HG02943 (cell line): ENCODE measurements around the gene ODAPH.
"Not testable (repeated sequence)": the region's sequence is repeated elsewhere in the genome, so short reads cannot be mapped to it uniquely, and the experiment has no call there.

Experiments used
- ATAC-seq: cut with Tn5 transposase; IDR thresholded peaks from one replicate; pipeline ENCODE4 v1.9.1; 2021; ENCODE audit warnings: mild to moderate bottlenecking, low read depth, moderate library complexity; ENCODE audit not compliant: unreplicated experiment

The ODAPH gene, protein sequence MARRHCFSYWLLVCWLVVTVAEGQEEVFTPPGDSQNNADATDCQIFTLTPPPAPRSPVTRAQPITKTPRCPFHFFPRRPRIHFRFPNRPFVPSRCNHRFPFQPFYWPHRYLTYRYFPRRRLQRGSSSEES

DNA sequence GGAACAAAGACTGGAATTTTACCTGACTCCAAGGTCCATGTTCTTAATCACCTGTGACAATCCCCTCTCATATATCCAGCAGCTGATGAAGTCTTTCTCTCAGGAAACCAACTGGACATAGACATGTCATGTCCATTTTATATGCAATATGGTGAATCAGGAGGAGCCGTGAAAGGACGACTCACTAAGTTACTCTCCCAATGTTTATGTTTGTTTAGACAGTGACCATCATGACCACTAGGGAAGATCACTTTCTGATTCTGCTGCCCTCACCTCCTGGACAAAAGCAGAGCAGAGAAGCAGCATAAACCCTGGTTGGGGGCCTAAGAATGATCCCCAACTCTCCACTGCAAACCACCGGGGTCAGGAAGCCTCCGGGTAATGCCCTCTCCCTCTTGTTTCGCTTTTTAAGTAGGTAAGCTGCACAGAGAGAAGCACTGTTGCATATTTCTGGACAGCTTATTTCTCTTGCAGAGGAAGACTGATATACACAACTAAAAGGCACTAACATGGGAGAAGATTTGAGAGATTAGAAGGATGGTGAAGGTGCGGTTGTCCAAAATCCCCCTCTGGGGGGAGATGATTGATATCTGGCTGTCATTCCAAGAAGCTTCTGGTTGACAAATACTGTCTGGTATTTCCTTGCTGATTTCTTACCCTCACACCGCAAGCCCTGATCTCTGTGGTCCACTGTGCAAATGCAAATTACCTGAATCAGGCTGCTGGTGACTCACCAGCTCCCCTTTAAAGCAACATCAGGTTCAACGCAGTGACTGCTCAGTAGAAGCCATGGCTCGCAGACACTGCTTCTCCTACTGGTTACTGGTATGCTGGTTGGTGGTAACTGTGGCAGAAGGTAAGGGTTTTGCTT is at the start of gene ODAPH:
ODAPH (plus strand) TSS at position 773 of the 871 bp plus-strand sequence; CDS start at position 790, 17 bp downstream.
- peak; percentile 83 for ATAC-seq

DNA sequence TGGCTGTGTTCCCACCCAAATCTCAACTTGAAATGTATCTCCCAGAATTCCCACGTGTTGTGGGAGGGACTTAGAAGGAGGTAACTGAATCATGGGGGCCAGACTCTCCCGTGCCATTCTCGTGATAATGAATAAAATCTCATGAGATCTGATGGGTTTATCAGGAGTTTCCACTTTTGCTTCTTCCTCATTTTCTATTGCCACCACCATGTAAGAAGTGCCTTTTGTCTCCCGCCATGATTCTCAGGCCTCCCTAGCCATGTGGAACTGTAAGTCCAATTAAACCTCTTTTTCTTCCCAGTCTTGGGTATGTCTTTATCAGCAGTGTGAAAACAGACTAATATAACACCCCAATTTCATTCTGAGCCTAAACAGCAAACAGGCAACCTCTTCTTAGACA is 46.3 kb upstream of the ODAPH start:
- ATAC-seq: not testable (repeated sequence)

DNA sequence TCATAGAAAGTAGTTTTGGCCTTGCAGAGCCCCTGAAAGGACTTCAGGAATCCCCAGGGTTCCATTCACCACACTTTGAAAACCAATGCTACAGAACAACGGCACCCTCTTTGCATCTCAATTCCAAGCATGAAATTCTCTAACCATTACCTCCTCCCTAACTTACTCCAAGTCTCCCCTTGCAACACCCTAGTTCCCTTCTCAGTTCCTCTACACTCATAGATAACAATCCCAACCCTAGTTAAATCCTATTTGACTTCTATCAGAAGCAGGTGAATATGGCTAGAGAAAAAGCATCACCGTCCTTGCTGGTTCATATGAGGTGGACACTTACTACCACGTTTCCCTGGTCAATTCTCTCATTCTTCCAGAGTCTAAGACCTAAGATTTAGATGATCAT is 44.0 kb upstream of the ODAPH start:
- ATAC-seq: no peak

DNA sequence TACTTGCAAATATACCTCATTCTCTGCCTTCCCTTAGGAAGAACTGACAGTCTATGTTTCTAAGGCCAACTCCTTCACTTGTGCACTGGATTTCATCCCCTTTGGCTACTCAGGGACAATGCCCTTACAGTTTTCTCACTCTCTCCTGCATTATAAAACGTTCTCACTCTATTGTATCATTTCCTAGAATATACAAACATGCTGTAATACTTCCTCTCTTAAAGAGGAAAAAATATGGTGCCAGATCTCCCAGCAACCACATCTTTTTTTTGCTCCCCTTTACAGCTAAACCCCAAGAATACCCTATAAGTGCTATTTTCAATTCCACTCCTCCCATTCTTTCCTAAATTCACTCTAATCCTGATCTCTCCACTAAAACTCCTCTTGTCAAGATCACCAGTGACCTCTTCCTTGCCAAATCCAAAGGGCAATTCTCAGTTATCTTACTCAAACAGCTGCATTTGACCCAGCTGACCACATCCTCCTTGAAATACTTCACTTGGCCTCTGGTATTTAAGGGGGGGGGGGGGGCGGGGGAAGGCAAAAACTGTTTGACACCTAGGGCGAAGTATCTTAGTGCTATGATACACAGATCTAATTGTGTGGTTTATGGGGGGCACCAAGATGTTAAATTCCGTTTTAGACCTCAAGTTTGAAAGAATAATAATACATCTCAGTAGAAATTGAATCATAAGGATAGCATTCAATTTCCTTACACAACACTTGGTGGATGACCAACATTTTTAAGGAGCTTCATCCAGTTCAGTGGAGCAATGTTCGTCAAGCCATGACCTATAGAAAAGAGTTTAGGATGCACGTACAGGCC is 43.3 kb upstream of the ODAPH start:
- no peak for ATAC-seq

DNA sequence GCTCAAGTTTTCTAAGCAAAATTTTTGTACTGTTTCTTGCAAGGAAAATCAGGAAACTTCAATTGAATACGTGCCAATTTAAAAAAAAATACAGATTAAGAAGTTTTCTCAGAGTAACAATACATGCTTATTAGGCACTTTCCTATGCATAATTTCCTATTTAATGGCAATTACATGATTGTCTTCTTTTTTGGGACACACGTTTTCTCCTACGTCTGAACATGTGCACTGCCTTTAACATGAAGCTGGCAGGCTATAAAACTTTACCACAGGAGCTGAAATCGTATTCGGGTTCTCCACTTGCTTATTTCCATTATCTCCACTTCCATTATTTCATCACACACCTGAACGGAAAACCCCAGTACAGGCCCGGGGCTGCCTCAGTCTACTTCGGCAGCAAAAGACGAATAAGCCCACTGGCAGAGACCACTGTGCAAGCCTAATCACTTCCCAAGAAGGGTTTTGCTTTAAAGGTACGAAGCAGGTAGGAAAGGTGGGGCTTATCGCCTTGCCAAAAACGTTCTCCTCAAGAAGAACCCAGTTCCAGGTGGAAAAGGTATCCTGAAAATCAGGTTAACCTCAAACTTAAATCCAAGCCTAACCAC is 42.2 kb upstream of the ODAPH start:
- ATAC-seq: no peak

DNA sequence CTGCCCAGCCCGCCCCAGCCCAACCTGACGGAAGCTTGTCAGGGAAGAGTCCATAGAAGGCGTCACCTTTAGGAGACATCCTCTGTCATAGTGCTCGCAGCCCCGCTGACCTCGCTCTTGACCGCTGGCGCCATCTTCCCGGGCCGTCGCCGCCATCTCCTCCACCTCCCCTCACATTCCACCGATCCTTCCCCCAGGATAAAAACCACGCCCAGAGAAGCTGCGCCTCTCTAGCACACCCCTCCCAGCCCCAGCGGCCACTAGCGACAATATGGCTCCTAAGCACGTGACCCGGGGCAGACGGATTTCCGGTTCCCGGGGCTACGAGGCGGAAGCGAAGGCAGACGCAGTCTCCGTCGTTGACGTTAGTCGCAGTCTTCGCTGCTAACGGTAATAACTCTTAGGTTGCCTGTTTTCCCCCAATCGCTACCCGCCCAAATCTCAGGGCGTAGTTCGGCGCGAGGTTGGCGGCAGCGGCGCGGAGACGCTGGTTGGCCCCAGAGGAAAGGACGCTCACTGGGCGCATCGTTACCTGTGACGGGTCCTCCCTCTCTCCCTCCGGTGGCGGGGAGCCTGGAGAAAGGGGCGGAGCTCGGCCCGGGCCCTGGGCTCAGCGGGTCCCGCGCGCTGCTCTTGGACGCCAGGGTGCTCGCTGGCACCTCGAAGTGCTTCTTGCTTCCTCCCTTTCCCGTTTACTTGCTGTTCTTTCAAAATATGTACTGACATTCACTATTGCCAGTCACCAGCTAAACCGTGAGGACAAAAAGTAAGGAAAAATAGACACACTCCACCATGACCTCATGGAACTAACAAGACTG is 41.5 kb upstream of the ODAPH start, which contains the start of the genes RCHY1 and THAP6:
RCHY1 (minus strand) TSS at position 273 of the 818 bp plus-strand sequence; CDS start at position 156, 117 bp downstream.
THAP6 (plus strand) TSS at position 343 of the 818 bp plus-strand sequence. CDS start 980 bp downstream, outside the sequence.
- ATAC-seq: peak; percentile 93

DNA sequence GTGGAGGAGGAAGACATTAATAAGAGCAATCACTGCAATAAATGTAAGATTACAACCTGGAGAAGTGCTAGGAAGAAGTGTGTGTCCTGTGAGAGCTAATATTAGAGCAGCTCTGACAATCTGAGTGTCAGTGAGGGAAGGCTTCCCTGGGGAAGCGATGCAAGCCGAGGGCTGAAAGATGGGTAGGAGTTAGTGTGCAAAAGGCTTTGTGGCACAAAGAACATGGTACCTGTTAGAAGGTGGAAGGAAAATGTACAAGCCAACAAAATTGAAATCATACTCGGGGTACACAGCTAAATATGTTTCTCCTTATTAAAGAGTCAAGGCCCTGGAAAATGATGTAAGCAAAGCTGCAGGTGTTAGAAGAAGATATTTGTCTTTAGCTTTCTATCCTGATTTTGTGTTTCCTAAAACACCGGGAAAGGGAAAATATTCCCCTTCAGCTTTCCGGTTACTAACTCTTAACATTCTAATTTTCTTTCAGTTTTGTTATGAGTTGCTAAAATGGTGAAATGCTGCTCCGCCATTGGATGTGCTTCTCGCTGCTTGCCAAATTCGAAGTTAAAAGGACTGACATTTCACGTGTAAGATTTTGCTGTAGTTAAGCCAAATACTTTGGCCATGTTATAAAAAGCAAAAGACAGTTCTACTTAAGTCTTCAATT is 40.8 kb upstream of the ODAPH start:
- peak; percentile 4 for ATAC-seq

DNA sequence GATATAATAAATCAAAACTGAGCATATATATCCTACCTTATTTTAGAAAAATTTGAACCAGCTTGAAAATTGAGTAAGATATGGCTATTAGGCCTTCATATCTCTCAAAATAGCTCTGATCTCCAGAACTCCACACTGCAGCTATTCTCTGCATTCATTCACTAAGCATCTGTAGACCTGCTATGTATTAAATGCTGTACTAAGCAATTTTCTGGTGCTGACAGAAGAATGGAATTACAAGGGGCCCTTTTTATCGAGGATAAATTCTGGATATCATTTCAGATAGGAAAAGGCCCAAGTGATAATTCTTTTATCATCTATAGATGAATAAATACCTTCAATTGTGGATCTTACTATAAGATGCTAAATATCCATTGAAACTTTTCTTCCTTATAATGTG is 39.7 kb upstream of the ODAPH start:
- no peak for ATAC-seq

DNA sequence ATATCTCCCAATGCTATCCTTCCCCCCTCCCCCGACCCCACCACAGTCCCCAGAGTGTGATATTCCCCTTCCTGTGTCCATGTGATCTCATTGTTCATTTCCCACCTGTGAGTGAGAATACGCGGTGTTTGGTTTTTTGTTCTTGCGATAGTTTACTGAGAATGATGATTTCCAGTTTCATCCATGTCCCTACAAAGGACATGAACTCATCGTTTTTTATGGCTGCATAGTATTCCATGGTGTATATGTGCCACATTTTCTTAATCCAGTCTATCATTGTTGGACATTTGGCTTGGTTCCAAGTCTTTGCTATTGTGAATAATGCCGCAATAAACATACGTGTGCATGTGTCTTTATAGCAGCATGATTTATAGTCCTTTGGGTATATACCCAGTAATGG is 36.4 kb upstream of the ODAPH start:
- ATAC-seq: not testable (repeated sequence)

DNA sequence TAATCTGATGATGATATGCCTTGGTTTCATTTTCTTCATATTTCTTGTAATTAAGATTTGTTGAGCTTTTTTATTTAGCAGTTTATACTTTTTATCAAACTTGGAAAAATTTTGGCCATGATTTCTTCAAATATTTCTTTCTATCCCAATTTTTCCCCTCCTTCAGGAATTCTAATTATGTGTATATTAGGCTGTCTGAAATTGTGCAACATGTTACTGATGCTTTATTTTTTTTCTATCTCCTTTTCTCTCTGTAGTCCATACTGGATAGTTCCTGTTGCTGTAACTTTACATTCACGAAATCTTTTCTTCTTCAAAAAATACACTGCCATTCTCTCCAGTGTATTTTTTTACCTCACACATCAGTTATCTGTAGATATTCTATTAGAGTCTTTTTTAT is 30.8 kb upstream of the ODAPH start:
- no peak for ATAC-seq

DNA sequence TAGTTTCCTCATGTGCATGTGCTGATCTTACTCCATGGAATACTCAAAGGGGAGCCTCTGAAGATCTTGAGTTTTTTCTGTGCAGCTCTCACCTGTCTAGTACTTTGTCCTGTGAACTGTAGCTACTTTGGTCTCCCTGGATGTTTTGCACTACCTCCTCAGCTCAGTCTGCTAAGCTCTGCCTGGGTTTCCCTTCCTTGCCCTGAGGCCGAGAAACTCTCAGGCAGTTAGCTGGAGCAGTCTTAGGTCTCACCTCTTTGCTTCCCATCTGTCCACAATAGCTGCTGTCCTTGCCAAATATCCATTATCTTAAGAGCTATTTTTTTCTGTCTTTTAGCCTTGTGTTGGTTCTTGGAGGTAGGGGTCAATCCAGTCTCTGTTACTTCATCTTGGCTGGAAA is 30.0 kb upstream of the ODAPH start:
- no peak for ATAC-seq

DNA sequence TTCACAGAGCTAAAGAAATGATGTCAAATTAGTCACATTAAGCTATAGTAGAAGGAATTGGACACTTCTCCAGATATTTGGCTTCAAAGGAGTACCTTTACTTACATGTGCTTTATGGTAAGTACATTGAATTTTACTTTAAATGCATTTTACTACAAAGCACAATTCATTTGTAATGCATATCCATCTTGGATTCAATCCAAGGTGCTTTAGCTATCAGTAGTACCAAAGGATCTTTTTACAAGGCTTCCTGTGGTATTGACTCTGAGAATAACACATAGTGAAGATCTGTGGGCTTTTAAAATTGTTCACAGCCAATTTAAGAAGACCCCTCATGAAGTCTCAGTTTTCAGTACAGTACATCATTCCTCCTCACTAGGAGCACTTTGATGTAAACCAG is 28.4 kb upstream of the ODAPH start:
- no peak for ATAC-seq

DNA sequence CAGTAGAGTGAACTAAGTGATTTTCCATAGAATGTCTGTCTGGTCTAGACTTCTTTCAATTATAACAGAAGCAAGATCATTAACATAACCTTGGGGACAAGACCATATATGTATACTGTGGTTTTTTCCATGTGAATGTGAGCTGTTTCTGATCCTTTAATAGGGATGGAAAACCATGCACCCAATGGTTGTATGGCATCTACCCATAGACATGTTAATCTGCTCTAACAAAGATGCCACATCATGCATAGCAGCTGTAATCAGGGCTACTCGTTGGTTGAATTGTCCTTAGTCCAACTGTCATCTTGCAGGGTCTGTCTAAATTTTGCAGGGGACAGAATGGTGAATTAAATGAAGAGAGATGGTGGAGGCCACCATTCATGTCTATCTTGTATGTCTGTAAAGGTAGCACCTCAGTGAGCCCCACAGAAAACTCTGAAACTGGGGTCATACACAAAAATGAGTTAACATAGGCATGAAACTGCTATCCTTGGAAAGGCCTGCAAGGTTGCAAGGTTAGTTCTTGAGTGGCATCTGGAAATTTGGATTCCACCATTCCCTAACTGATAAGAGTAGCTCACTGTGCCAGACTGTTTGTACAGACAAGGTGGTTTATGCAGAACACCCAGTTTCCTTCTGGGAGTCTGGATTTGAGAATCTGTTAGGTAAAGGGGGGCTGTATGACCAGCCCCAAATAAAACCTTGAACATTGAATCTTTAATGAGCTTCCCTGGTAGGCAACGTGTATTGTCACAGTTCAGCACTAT is 25.1 kb upstream of the ODAPH start:
- no peak for ATAC-seq

DNA sequence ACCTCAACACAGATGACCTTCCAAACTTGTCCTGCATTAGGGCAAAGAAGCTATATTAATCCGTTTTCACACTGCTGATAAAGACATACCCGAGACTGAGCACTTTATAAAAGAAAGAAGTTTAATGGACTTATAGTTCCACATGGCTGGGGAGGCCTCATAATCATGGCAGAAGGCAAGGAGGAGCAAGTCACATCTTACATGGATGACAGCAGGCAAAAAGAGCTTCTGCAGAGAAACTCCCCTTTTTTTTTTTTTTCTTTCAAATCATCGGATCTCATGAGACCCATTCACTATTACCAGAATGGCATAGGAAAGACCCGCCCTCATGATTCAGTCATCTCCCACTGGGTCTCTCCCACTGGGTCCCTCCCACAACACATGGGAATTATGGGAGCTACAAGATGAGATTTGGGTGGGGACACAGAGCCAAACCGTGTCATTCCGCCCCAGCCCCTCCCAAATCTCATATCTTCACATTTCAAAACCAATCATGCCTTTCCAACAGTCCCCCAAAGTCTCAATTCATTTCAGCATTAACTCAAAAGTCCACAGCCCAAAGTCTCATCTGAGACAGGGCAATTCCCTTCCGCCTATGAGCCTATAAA is 24.2 kb upstream of the ODAPH start:
- ATAC-seq: not testable (repeated sequence)

DNA sequence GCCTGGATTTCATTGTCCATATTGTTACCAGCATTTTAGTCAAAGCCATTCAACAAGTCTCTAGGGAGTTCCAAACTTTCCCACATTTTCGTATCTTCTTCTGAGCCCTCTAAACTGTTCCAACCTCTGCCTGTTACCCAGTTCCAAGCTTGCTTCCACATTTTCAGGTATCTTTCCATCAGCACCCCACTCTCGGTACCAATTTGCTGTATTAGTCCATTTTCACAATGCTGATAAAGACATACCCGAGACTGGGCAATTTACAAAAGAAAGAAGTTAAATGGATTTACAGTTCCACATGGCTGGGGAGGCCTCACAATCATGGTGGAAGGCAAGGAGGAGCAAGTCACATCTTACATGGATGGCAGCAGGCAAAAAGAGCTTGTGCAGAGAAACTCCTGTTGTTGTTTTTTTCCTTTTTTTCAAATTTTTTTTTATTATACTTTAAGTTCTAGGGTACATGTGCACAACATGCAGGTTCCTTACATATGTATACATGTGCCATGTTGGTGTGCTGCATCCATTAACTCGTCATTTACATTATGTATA is 22.5 kb upstream of the ODAPH start:
- not testable (repeated sequence) for ATAC-seq

DNA sequence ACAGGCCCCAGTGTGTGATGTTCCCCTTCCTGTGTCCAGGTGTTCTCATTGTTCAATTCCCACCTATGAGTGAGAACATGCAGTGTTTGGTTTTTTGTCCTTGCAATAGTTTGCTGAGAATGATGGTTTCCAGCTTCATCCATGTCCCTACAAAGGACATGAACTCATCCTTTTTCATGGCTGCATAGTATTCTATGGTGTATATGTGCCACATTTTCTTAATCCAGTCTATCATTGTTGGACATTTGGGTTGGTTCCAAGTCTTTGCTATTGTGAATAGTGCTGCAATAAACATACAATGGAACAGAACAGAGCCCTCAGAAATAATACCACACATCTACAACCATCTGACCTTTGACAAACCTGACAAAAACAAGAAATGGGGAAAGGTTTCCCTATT is 21.9 kb upstream of the ODAPH start:
- not testable (repeated sequence) for ATAC-seq

DNA sequence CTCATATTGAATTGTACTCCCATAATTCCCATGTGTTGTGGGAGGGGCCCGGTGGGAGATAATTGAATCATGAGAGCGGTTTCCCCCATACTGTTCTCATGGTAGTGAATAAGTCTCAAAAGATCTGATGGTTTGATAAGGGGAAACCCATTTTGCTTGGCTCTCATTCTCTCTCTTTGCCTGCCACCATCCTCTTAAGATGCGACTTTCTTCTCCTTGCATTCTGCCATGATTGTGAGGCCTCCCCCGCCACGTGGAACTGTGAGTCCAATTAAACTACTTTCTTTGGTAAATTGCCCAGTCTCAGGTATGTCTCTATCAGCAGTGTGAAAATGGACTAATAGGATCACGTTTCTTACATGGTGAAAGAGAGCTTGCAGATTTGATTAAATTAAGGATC is 18.6 kb upstream of the ODAPH start:
- not testable (repeated sequence) for ATAC-seq

DNA sequence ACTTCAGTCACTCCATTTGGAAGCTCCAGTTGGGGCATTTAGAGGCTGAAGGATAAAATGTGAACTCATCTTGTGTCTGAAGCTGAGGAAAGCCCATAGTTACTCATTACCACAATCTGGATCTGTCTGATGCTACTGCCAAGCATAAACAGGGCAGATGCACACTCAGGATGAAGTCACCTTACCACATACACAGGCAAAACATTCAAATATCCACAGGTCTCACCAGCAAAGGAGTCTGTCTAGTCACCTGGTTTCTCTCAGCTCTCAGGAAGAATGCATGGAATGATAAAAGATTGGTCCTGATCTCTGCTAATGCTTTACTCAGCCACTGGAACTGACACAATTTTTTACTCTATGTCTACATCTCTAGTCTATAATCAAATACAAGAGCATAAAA is 13.0 kb upstream of the ODAPH start:
- no peak for ATAC-seq
